Testis (tissue), 2 donors: Measurements from ENCODE around the gene ZHX3.

Experiments used
- CTCF ChIP-seq, 3 experiments: fragments of 450-650 bp in 2 of 3; fragments of 200-600 bp in 1 of 3; sonication (generic) in 1 of 3; IDR thresholded peaks; one replicate each; pipeline ENCODE4 v1.5.1; 2016 to 2019; ENCODE audit warnings: antibody characterized with exemption in 3 of 3, mild to moderate bottlenecking in 2 of 3, moderate library complexity in 1 of 3
- POLR2A ChIP-seq: fragments of 450-650 bp; IDR thresholded peaks from one replicate; pipeline ENCODE4 v1.6.1; 2017; ENCODE audit warnings: antibody characterized with exemption, mild to moderate bottlenecking, moderate library complexity

GRCh38 chr20:41228858-41229257 is 88.7 kb downstream of the ZHX3 start:
- TF ChIP-seq POLR2A (no peak), CTCF (IDR thresholded peaks at IDR 0.05) (no peak)
